CD4-positive, alpha-beta memory T cell (primary cell): ENCODE results near the gene BABAM1. TPM values are rescaled to one million over a fixed set of nuclear protein-coding genes. Genes with fewer than 3 reads are reported as not detected.

ENCODE experiments used
- CTCF ChIA-PET: fragments of 350-600 bp; sonication (Branson Sonifier 250); formaldehyde crosslinking; loops from one replicate; lab custom pipeline; 2021; ENCODE audit warnings: inconsistent platforms; ENCODE audit not compliant: partially characterized antibody; lab: Charles Lee
- POLR2A ChIA-PET: fragments of 350-600 bp; sonication (Branson Sonifier 250); formaldehyde crosslinking; loops from one replicate; lab custom pipeline; 2021; ENCODE audit not compliant: partially characterized antibody; lab: Charles Lee
- DNase-seq, 5 donors: peaks; one replicate each; pipeline versions ENCODE4 v3.0.0 to v3.0.0-alpha.2; 2020 to 2022; ENCODE audit warnings: mixed read lengths in 1 of 5
- H3K27ac ChIP-seq: one replicate; pipeline ENCODE4 v1.7.0; 2013; ENCODE audit warnings: low read depth, low read length
- H3K27me3 ChIP-seq: 2 replicates; pipeline ENCODE4 v1.7.0; 2013; ENCODE audit warnings: mild to moderate bottlenecking, low read length, moderate library complexity; ENCODE audit not compliant: insufficient read depth
- H3K36me3 ChIP-seq: 2 replicates; pipeline ENCODE4 v1.7.0; 2013; ENCODE audit warnings: mild to moderate bottlenecking, low read length, moderate library complexity; ENCODE audit not compliant: insufficient read depth
- H3K4me1 ChIP-seq: 2 replicates; pipeline ENCODE4 v1.7.0; 2013; ENCODE audit warnings: mild to moderate bottlenecking, low read length, moderate library complexity; ENCODE audit not compliant: insufficient read depth
- H3K4me3 ChIP-seq, 2 donors: one replicate each; pipeline ENCODE4 v1.7.0; 2013; ENCODE audit warnings: low read length in 2 of 2, mild to moderate bottlenecking in 1 of 2
- H3K9me3 ChIP-seq, 2 donors: one replicate each; pipeline ENCODE4 v1.7.0; 2013; ENCODE audit warnings: low read length in 2 of 2, control low read depth in 1 of 2; ENCODE audit not compliant: control insufficient read depth in 1 of 2
- H3K27ac Mint-ChIP-seq, 7 donors: one replicate each; pipeline ENCODE4 v1.8.0; 2020 to 2021; ENCODE audit warnings: mixed read lengths in 7 of 7, mild to moderate bottlenecking in 6 of 7, inconsistent platforms in 3 of 7, moderate library complexity in 3 of 7
- H3K27me3 Mint-ChIP-seq, 2 donors: one replicate each; pipeline ENCODE4 v1.8.0; 2020 to 2021; ENCODE audit warnings: mixed read lengths in 2 of 2
- H3K36me3 Mint-ChIP-seq, 2 donors: one replicate each; pipeline ENCODE4 v1.8.0; 2020 to 2021; ENCODE audit warnings: mixed read lengths in 2 of 2, inconsistent platforms in 1 of 2, mild to moderate bottlenecking in 1 of 2
- H3K4me1 Mint-ChIP-seq, 4 donors: one replicate each; pipeline ENCODE4 v1.8.0; 2020 to 2021; ENCODE audit warnings: mixed read lengths in 4 of 4, mild to moderate bottlenecking in 1 of 4
- H3K4me3 Mint-ChIP-seq, 8 donors: one replicate each; pipeline ENCODE4 v1.8.0; 2020 to 2021; ENCODE audit warnings: mixed read lengths in 8 of 8, mild to moderate bottlenecking in 7 of 8, moderate library complexity in 6 of 8, inconsistent platforms in 3 of 8
- H3K9me3 Mint-ChIP-seq, 8 donors: one replicate each; pipeline ENCODE4 v1.8.0; 2020 to 2021; ENCODE audit warnings: mixed read lengths in 8 of 8, mild to moderate bottlenecking in 5 of 8, inconsistent platforms in 3 of 8, moderate library complexity in 1 of 8
- intact Hi-C: fragments of 100-400 bp; cut with micrococcal nuclease; formaldehyde crosslinking; loops from one replicate; pipeline ENCODE4 v1.15.1; 2023
- polyA plus RNA-seq, 2 donors: library from polyadenylated mRNA; unstranded; fragments of 300-500 nt; fragmentation: Illumina TruSeq; gene quantifications; one replicate each; pipeline ENCODE4 v1.2.3, GENCODE V29; 2021
- total RNA-seq, 2 experiments: library from RNA; stranded (reverse); gene quantifications; one replicate each; pipeline ENCODE4 v1.2.3, GENCODE V29; 2021

The BABAM1 gene
- total and polyA plus RNA-seq, 4 experiments from 2014 or later, result 92.0 to 171 (median 107) TPM

GRCh38 chr19:17227798-17228367, 39.4 kb upstream of the BABAM1 start:
- no peaks in the 10 kb centered on the region for H3K27me3 Mint-ChIP-seq
- peaks cover 0 to 20% of the 10 kb centered on the region in 2 donors for H3K36me3 Mint-ChIP-seq
- intact Hi-C loops, result loop anchor here (5.0 kb wide), 1 partner anchor 39 kb away; the partner anchor contains the start of gene BABAM1
- POLR2A ChIA-PET, result interaction anchor here (1.2 to 4.7 kb wide), 4 partner anchors 8 to 39 kb away, joined by 3 to 134 read pairs (median 33); partner anchors contain the start of genes BABAM1 and USE1
- Histone ChIP-seq H3K27me3 (no peaks in the 10 kb centered on the region), H3K4me1 (peaks cover 14% of the 10 kb centered on the region), H3K9me3 (no peaks in the 10 kb centered on the region), H3K36me3 (peaks cover 7% of the 10 kb centered on the region), H3K4me3 (no peak overlapping the region), H3K27ac (no peak overlapping the region)
- H3K9me3 Mint-ChIP-seq, result no peaks in the 10 kb centered on the region
- CTCF ChIA-PET, result no interaction called here
- H3K4me3 Mint-ChIP-seq, result peak overlapping the region in 4 of 8 donors; percentile 1 to 10 (median 5)
- peak overlapping the region in 3 of 7 donors; percentile 40 to 62 (median 57) for H3K27ac Mint-ChIP-seq
- peaks cover 4 to 27% (median 7%) of the 10 kb centered on the region in 4 donors for H3K4me1 Mint-ChIP-seq
- no peak for DNase-seq

GRCh38 chr19:17229890-17230289, 37.4 kb upstream of the BABAM1 start:
- no peak for DNase-seq
- Mint-ChIP-seq H3K9me3 (no peaks in the 10 kb centered on the region), H3K27me3 (no peaks in the 10 kb centered on the region), H3K4me3 (no peak overlapping the region), H3K4me1 (peaks cover 5 to 44% (median 14%) of the 10 kb centered on the region in 4 donors), H3K36me3 (peaks cover 0 to 19% of the 10 kb centered on the region in 2 donors), H3K27ac (peak overlapping the region in 1 of 7 donors; percentile 4)
- H3K27ac ChIP-seq, result no peak overlapping the region
- intact Hi-C loops, result loop anchor here (5.0 kb wide), 1 partner anchor 37 kb away; the partner anchor contains the start of gene BABAM1
- no peaks in the 10 kb centered on the region for H3K27me3 ChIP-seq
- peaks cover 22% of the 10 kb centered on the region for H3K4me1 ChIP-seq
- H3K36me3 ChIP-seq, result peaks cover 7% of the 10 kb centered on the region
- no peak overlapping the region for H3K4me3 ChIP-seq
- H3K9me3 ChIP-seq, result no peaks in the 10 kb centered on the region
- CTCF ChIA-PET, result no interaction called here
- POLR2A ChIA-PET, result interaction anchor here (0.5 kb wide), 1 partner anchor 77 kb away, joined by 3 read pairs; no protein-coding TSS in a partner anchor

- no peak overlapping the region for H3K4me3 ChIP-seq
- peaks cover 2 to 29% (median 9%) of the 10 kb centered on the region in 4 donors for H3K4me1 Mint-ChIP-seq
- POLR2A ChIA-PET, result interaction anchor here (2.1 kb wide), 1 partner anchor 17 kb away, joined by 13 read pairs; the partner anchor contains the start of gene USE1
- CTCF ChIA-PET, result interaction anchor here (1.0 kb wide), 1 partner anchor 26 kb away, joined by 4 read pairs; no protein-coding TSS in a partner anchor
- H3K9me3 ChIP-seq, result no peaks in the 10 kb centered on the region
- intact Hi-C loops, result no loop called here
- H3K36me3 Mint-ChIP-seq, result peaks cover 0 to 13% of the 10 kb centered on the region in 2 donors
- no peak overlapping the region for H3K27ac ChIP-seq
- DNase-seq, result no peak
- H3K36me3 ChIP-seq, result peaks cover 7% of the 10 kb centered on the region
- H3K9me3 Mint-ChIP-seq, result no peaks in the 10 kb centered on the region
- H3K4me1 ChIP-seq, result peaks cover 21% of the 10 kb centered on the region
- H3K4me3 Mint-ChIP-seq, result peak overlapping the region in 1 of 8 donors; percentile 10
- H3K27me3 ChIP-seq, result no peaks in the 10 kb centered on the region
- H3K27me3 Mint-ChIP-seq, result no peaks in the 10 kb centered on the region
- peak overlapping the region in 1 of 7 donors; percentile 18 for H3K27ac Mint-ChIP-seq
Observed at GRCh38 chr19:17232258-17232657, 35.0 kb upstream of the BABAM1 start.

- intact Hi-C loops, result loop anchor here (1.0 to 2.0 kb wide), 6 partner anchors 9 to 168 kb away; partner anchors contain the start of genes HAUS8, MYO9B, OCEL1 and USE1
- H3K27ac Mint-ChIP-seq, result peak overlapping the region in 1 of 7 donors; percentile 64
- DNase-seq, result peak; percentile 45 to 62 (median 48)
- peak overlapping the region; percentile 40 for H3K27ac ChIP-seq
- ChIA-PET CTCF (interaction anchor here (0.6 to 3.0 kb wide), 18 partner anchors 9 to 462 kb away, joined by 3 to 20 read pairs (median 4); partner anchors contain the start of genes BABAM1, OCEL1 and USE1), POLR2A (interaction anchor here (0.6 to 4.1 kb wide), 16 partner anchors 8 to 460 kb away, joined by 3 to 53 read pairs (median 8); partner anchors contain the start of genes BABAM1, HAUS8, MYO9B and NR2F6)
- no peaks in the 10 kb centered on the region for H3K9me3 Mint-ChIP-seq
- peaks cover 0 to 8% of the 10 kb centered on the region in 2 donors for H3K36me3 Mint-ChIP-seq
- no peaks in the 10 kb centered on the region for H3K27me3 Mint-ChIP-seq
- H3K4me1 ChIP-seq, result peaks cover 20% of the 10 kb centered on the region
- H3K4me3 Mint-ChIP-seq, result peak overlapping the region; percentile 70 to 85 (median 78)
- H3K4me3 ChIP-seq, result peak overlapping the region; percentile 69 to 84
- peaks cover 2 to 28% (median 6%) of the 10 kb centered on the region in 4 donors for H3K4me1 Mint-ChIP-seq
- H3K9me3 ChIP-seq, result no peaks in the 10 kb centered on the region
- no peaks in the 10 kb centered on the region for H3K27me3 ChIP-seq
- H3K36me3 ChIP-seq, result no peaks in the 10 kb centered on the region
Observed at GRCh38 chr19:17234911-17235299, 32.3 kb upstream of the BABAM1 start.

GRCh38 chr19:17235300-17235970, 31.8 kb upstream of the BABAM1 start:
- peak overlapping the region; percentile 69 to 84 for H3K4me3 ChIP-seq
- ChIA-PET POLR2A (interaction anchor here (0.6 to 4.1 kb wide), 15 partner anchors 9 to 160 kb away, joined by 3 to 53 read pairs (median 9); partner anchors contain the start of genes BABAM1, HAUS8, MYO9B and NR2F6), CTCF (interaction anchor here (0.6 to 3.0 kb wide), 19 partner anchors 10 to 463 kb away, joined by 3 to 20 read pairs (median 4); partner anchors contain the start of genes BABAM1, OCEL1 and USE1)
- Mint-ChIP-seq H3K4me1 (peaks cover 2 to 28% (median 6%) of the 10 kb centered on the region in 4 donors), H3K4me3 (peak overlapping the region; percentile 70 to 85 (median 78)), H3K27ac (peak overlapping the region in 1 of 7 donors; percentile 64), H3K36me3 (peaks cover 0 to 8% of the 10 kb centered on the region in 2 donors), H3K27me3 (no peaks in the 10 kb centered on the region), H3K9me3 (no peaks in the 10 kb centered on the region)
- peak overlapping the region; percentile 40 for H3K27ac ChIP-seq
- peak; percentile 71 to 77 (median 73) for DNase-seq
- H3K36me3 ChIP-seq, result no peaks in the 10 kb centered on the region
- intact Hi-C loops, result loop anchor here (1.0 to 2.0 kb wide), 6 partner anchors 9 to 168 kb away; partner anchors contain the start of genes HAUS8, MYO9B, OCEL1 and USE1
- no peaks in the 10 kb centered on the region for H3K9me3 ChIP-seq
- peaks cover 20% of the 10 kb centered on the region for H3K4me1 ChIP-seq
- no peaks in the 10 kb centered on the region for H3K27me3 ChIP-seq

GRCh38 chr19:17235971-17236777, 31.1 kb upstream of the BABAM1 start:
- Histone ChIP-seq H3K4me1 (peaks cover 20% of the 10 kb centered on the region), H3K9me3 (no peaks in the 10 kb centered on the region), H3K36me3 (no peaks in the 10 kb centered on the region), H3K27me3 (no peaks in the 10 kb centered on the region), H3K27ac (no peak overlapping the region), H3K4me3 (peak overlapping the region in 1 of 2 donors; percentile 69)
- ChIA-PET CTCF (interaction anchor here (0.9 to 3.0 kb wide), 18 partner anchors 10 to 463 kb away, joined by 3 to 20 read pairs (median 4); partner anchors contain the start of genes OCEL1 and USE1), POLR2A (interaction anchor here (0.5 to 4.1 kb wide), 15 partner anchors 9 to 161 kb away, joined by 3 to 53 read pairs (median 9); partner anchors contain the start of genes BABAM1, HAUS8, MYO9B and NR2F6)
- Mint-ChIP-seq H3K27me3 (no peaks in the 10 kb centered on the region), H3K4me3 (peak overlapping the region in 7 of 8 donors; percentile 22 to 63 (median 39)), H3K4me1 (peaks cover 2 to 28% (median 6%) of the 10 kb centered on the region in 4 donors), H3K27ac (no peak overlapping the region), H3K9me3 (peaks cover 0 to 2% (median 0%) of the 10 kb centered on the region in 8 donors), H3K36me3 (peaks cover 0 to 8% of the 10 kb centered on the region in 2 donors)
- intact Hi-C loops, result loop anchor here (1.0 to 2.0 kb wide), 6 partner anchors 10 to 169 kb away; partner anchors contain the start of genes HAUS8, MYO9B, OCEL1 and USE1
- DNase-seq, result no peak
